ENCODE measurements around the gene PCDH1. TPM values are rescaled to one million over a fixed set of nuclear protein-coding genes. Genes with fewer than 3 reads are reported as not detected.

PCDH1 gene
- total RNA-seq, 1 experiment from 2014 or later, result 0.45 TPM

- BruUV-seq (replicated peaks), result no TSS peak
- DNase-seq (ENCODE audit: low spot score), result no peak
- CTCF ChIA-PET, result interaction anchor here (0.6 kb wide), 1 partner anchor 747 kb away, joined by 3 read pairs; no protein-coding TSS in a partner anchor
- peaks cover 42% of the 10 kb centered on the region for H3K4me1 ChIP-seq (ENCODE audit: insufficient read depth, low read length, poor library complexity, severe bottlenecking)
- no peak overlapping the region for H3K27ac ChIP-seq (ENCODE audit: low read depth, low read length, poor library complexity, severe bottlenecking)
- TF ChIP-seq CTCF (conservative IDR thresholded peaks at IDR 0.05; ENCODE audit: low read depth, low read length), result no peak
- no peak for TF ChIP-seq EZH2 (IDR thresholded peaks at IDR 0.05; ENCODE audit: borderline replicate concordance, low read depth, low read length, poor library complexity, severe bottlenecking)
- intact Hi-C loops (cut with micrococcal nuclease; ENCODE audit: unreplicated experiment), result no loop called here
- no peaks in the 10 kb centered on the region for H3K9me3 ChIP-seq (ENCODE audit: low read depth, low read length, poor library complexity, severe bottlenecking)
- POLR2A ChIA-PET (ENCODE audit: low non-redundant PET), result interaction anchor here (0.5 kb wide), 1 partner anchor 63 kb away, joined by 4 read pairs; no protein-coding TSS in a partner anchor
- H3K36me3 ChIP-seq (ENCODE audit: insufficient read depth, low read length, poor library complexity, severe bottlenecking), result no peaks in the 10 kb centered on the region
- no peaks in the 10 kb centered on the region for H3K27me3 ChIP-seq (replicated peaks; ENCODE audit: insufficient read depth, low read depth, low read length, poor library complexity)
- no peak overlapping the region for H3K4me3 ChIP-seq (ENCODE audit: low read depth, low read length, poor library complexity, severe bottlenecking)
Measured at GRCh38 chr5:141840280-141840812, 37.9 kb downstream of the PCDH1 start.

GRCh38 chr5:141839015-141839513, 39.1 kb downstream of the PCDH1 start:
- Histone ChIP-seq H3K27ac (ENCODE audit: low read depth, low read length, poor library complexity, severe bottlenecking) (peak overlapping the region; percentile 78), H3K27me3 (replicated peaks; ENCODE audit: insufficient read depth, low read depth, low read length, poor library complexity) (no peaks in the 10 kb centered on the region), H3K4me1 (ENCODE audit: insufficient read depth, low read length, poor library complexity, severe bottlenecking) (peaks cover 43% of the 10 kb centered on the region), H3K4me3 (ENCODE audit: low read depth, low read length, poor library complexity, severe bottlenecking) (peak overlapping the region; percentile 5), H3K9me3 (ENCODE audit: low read depth, low read length, poor library complexity, severe bottlenecking) (no peaks in the 10 kb centered on the region), H3K36me3 (ENCODE audit: insufficient read depth, low read length, poor library complexity, severe bottlenecking) (no peaks in the 10 kb centered on the region)
- intact Hi-C loops (cut with micrococcal nuclease; ENCODE audit: unreplicated experiment), result no loop called here
- TF ChIP-seq EZH2 (IDR thresholded peaks at IDR 0.05; ENCODE audit: borderline replicate concordance, low read depth, low read length, poor library complexity, severe bottlenecking), result no peak
- TF ChIP-seq CTCF (conservative IDR thresholded peaks at IDR 0.05; ENCODE audit: low read depth, low read length), result no peak
- BruUV-seq (replicated peaks), result no TSS peak
- peak; percentile 56 for DNase-seq (ENCODE audit: low spot score)
- ChIA-PET POLR2A (ENCODE audit: low non-redundant PET) (interaction anchor here (0.6 kb wide), 1 partner anchor 280 kb away, joined by 3 read pairs; no protein-coding TSS in a partner anchor), CTCF (no interaction called here)

GRCh38 chr5:141838326-141839014, 39.7 kb downstream of the PCDH1 start:
- no TSS peak for BruUV-seq (replicated peaks)
- POLR2A ChIA-PET (ENCODE audit: low non-redundant PET), result no interaction called here
- Histone ChIP-seq H3K4me1 (ENCODE audit: insufficient read depth, low read length, poor library complexity, severe bottlenecking) (peaks cover 43% of the 10 kb centered on the region), H3K9me3 (ENCODE audit: low read depth, low read length, poor library complexity, severe bottlenecking) (no peaks in the 10 kb centered on the region), H3K36me3 (ENCODE audit: insufficient read depth, low read length, poor library complexity, severe bottlenecking) (no peaks in the 10 kb centered on the region), H3K4me3 (ENCODE audit: low read depth, low read length, poor library complexity, severe bottlenecking) (no peak overlapping the region), H3K27ac (ENCODE audit: low read depth, low read length, poor library complexity, severe bottlenecking) (peak overlapping the region; percentile 34), H3K27me3 (replicated peaks; ENCODE audit: insufficient read depth, low read depth, low read length, poor library complexity) (no peaks in the 10 kb centered on the region)
- intact Hi-C loops (cut with micrococcal nuclease; ENCODE audit: unreplicated experiment), result no loop called here
- no peak for TF ChIP-seq EZH2 (IDR thresholded peaks at IDR 0.05; ENCODE audit: borderline replicate concordance, low read depth, low read length, poor library complexity, severe bottlenecking)
- no peak for TF ChIP-seq CTCF (conservative IDR thresholded peaks at IDR 0.05; ENCODE audit: low read depth, low read length)
- DNase-seq (ENCODE audit: low spot score), result no peak
- CTCF ChIA-PET, result no interaction called here

Data from A673 (cell line).